Endothelial cell of umbilical vein (primary cell): ENCODE data around the gene METTL16. TPM values are rescaled to one million over a fixed set of nuclear protein-coding genes. Genes with fewer than 3 reads are reported as not detected.
A peak's percentile ranks its signal among the peaks of the same experiment; 100 is the strongest.

Experiments used
- BruUV-seq: library from RNA; stranded (reverse); fragments of 400-500 nt; replicated peaks from 2 replicates; lab custom pipeline; 2021; lab: Mats Ljungman, UMichigan
- CTCF ChIA-PET: fragments of 300-600, 350-600 bp; sonication (Branson Sonifier 250); formaldehyde crosslinking; loops from one replicate; lab custom pipeline; 2021; ENCODE audit warnings: antibody characterized with exemption, inconsistent platforms; lab: Charles Lee
- POLR2A ChIA-PET: fragments of 300-600, 350-600 bp; sonication (Branson Sonifier 250); formaldehyde crosslinking; loops from one replicate; lab custom pipeline; 2021; ENCODE audit warnings: antibody characterized with exemption, inconsistent platforms; lab: Charles Lee
- DNase-seq: peaks from one replicate; pipeline ENCODE4 v3.0.0-alpha.2; 2011; ENCODE audit warnings: low read depth, low spot score
- FAIRE-seq: peaks from 2 replicates; lab custom pipeline; 2011; peaks lifted over from hg19 to GRCh38; lab: Jason Lieb, UNC
- H2AFZ ChIP-seq: 2 replicates; pipeline ENCODE4 v1.6.0; 2012; ENCODE audit warnings: low read depth, low read length, control low read depth, inconsistent platforms
- H3K27ac ChIP-seq: 2 replicates; pipeline ENCODE4 v1.5.1; 2011; ENCODE audit warnings: low read depth, mild to moderate bottlenecking, control low read depth, low read length, moderate library complexity; ENCODE audit not compliant: insufficient read depth
- H3K27me3 ChIP-seq, 2 experiments: 2 replicates each; pipeline versions ENCODE4 v1.6.0 to v1.6.1; 2011; ENCODE audit warnings: low read length in 2 of 2, mixed read lengths in 1 of 2; ENCODE audit not compliant: control insufficient read depth in 2 of 2, insufficient read depth in 2 of 2
- H3K36me3 ChIP-seq, 2 experiments: 2 replicates in 1 of 2; 3 replicates in 1 of 2; pipeline ENCODE4 v1.5.1; 2011; ENCODE audit warnings: low read length in 2 of 2, mild to moderate bottlenecking in 1 of 2, moderate library complexity in 1 of 2; ENCODE audit not compliant: control insufficient read depth in 2 of 2, insufficient read depth in 2 of 2; ENCODE audit errors: extremely low read depth in 1 of 2
- H3K4me1 ChIP-seq: 3 replicates; pipeline ENCODE4 v1.5.1; 2011; ENCODE audit warnings: mild to moderate bottlenecking, low read length; ENCODE audit not compliant: control insufficient read depth, insufficient read depth; ENCODE audit errors: extremely low read depth
- H3K4me2 ChIP-seq: 2 replicates; pipeline ENCODE4 v1.6.1; 2011; ENCODE audit warnings: low read length, control low read depth, mixed read lengths; ENCODE audit not compliant: insufficient read depth
- H3K4me3 ChIP-seq, 3 experiments: fragments of 200-600 bp in 1 of 3; sonication (generic), shearing (Covaris generic) in 1 of 3; replicated peaks in 1 of 3; 2 replicates each; pipeline ENCODE4 v1.5.1; 2011 to 2016; ENCODE audit warnings: control low read depth in 3 of 3, low read length in 3 of 3, mild to moderate bottlenecking in 2 of 3, inconsistent platforms in 1 of 3, low read depth in 1 of 3, moderate library complexity in 1 of 3; ENCODE audit not compliant: insufficient read depth in 1 of 3
- H3K79me2 ChIP-seq: 2 replicates; pipeline ENCODE4 v1.6.0; 2012; ENCODE audit warnings: low read length, inconsistent platforms; ENCODE audit not compliant: control insufficient read depth, insufficient read depth
- H3K9ac ChIP-seq: replicated peaks from 2 replicates; pipeline ENCODE3; 2011; ENCODE audit warnings: low read length, control low read depth; ENCODE audit not compliant: insufficient read depth; ENCODE audit errors: extremely low read depth
- H3K9me1 ChIP-seq: replicated peaks from 3 replicates; pipeline ENCODE4 v1.6.0; 2011; ENCODE audit warnings: mild to moderate bottlenecking, low read length; ENCODE audit not compliant: control insufficient read depth, insufficient read depth; ENCODE audit errors: extremely low read depth
- H3K9me3 ChIP-seq: replicated peaks from 2 replicates; pipeline ENCODE4 v1.5.1; 2012; ENCODE audit warnings: low read length, inconsistent platforms; ENCODE audit not compliant: control insufficient read depth, insufficient read depth
- H4K20me1 ChIP-seq: replicated peaks from 2 replicates; pipeline ENCODE3; 2011; ENCODE audit warnings: mild to moderate bottlenecking, low read length; ENCODE audit not compliant: control insufficient read depth, insufficient read depth; ENCODE audit errors: extremely low read depth
- EZH2 ChIP-seq: IDR thresholded peaks from 2 replicates; pipeline ENCODE4 v1.6.1; 2012; ENCODE audit warnings: borderline replicate concordance, low read depth, mild to moderate bottlenecking, moderate library complexity, low read length, inconsistent platforms; ENCODE audit not compliant: severe bottlenecking
- FOS ChIP-seq: IDR thresholded peaks from 2 replicates; pipeline ENCODE4 v1.6.1; 2011; ENCODE audit warnings: mild to moderate bottlenecking, low read length, moderate library complexity, borderline replicate concordance; ENCODE audit not compliant: insufficient read depth
- GATA2 ChIP-seq: IDR thresholded peaks from 2 replicates; pipeline ENCODE4 v1.7.0; 2011; ENCODE audit warnings: low read depth, mild to moderate bottlenecking, moderate library complexity, mixed read lengths, low read length; ENCODE audit not compliant: insufficient read length, insufficient read depth
- JUN ChIP-seq: IDR thresholded peaks from 2 replicates; pipeline ENCODE4 v1.6.1; 2011; ENCODE audit warnings: borderline replicate concordance, low read depth; ENCODE audit not compliant: insufficient read length, insufficient read depth
- MYC ChIP-seq: IDR thresholded peaks from one replicate; pipeline ENCODE4 v1.6.1; 2011; ENCODE audit warnings: mild to moderate bottlenecking, low read depth, low read length
- POLR2A ChIP-seq: IDR thresholded peaks from 2 replicates; pipeline ENCODE4 v1.6.1; 2012; ENCODE audit warnings: low read depth, mild to moderate bottlenecking, control low read depth, low read length
- POLR2AphosphoS5 ChIP-seq: IDR thresholded peaks from 2 replicates; pipeline ENCODE4 v1.6.1; 2012; ENCODE audit warnings: low read depth, mild to moderate bottlenecking, control low read depth, low read length, moderate library complexity; ENCODE audit not compliant: insufficient read depth
- dilution Hi-C: fragments of 300-500 bp; cut with MboI; formaldehyde crosslinking; loops from one replicate; pipeline ENCODE4 v1.15.0; 2019; ENCODE audit warnings: low sequenced_read_pairs; ENCODE audit not compliant: extremely low pct_ligation_motif_present
- intact Hi-C: fragments of 100-400 bp; cut with micrococcal nuclease; formaldehyde crosslinking; loops from one replicate; pipeline ENCODE4 v1.10.0; 2022
- polyA plus RNA-seq, 4 experiments: library from polyadenylated mRNA; depleted of rRNA in 3 of 4; stranded (reverse) in 3 of 4; unstranded in 1 of 4; fragments of >200 nt; gene quantifications; 2 replicates each; pipeline versions ENCODE4 v1.2.1 to v1.2.3, GENCODE V29; 2011 to 2012; ENCODE audit warnings: missing spikeins in 1 of 4
- total RNA-seq: library from RNA; stranded (reverse); gene quantifications from 2 replicates; pipeline ENCODE4 v1.2.3, GENCODE V29; 2021
- TF ChIP-seq, protein P1 (sequence below), 2 donors: IDR thresholded peaks; 1 replicate in 1 of 2; 2 replicates in 1 of 2; pipeline ENCODE4 v1.5.1; 2011; ENCODE audit warnings: low read length in 2 of 2, mild to moderate bottlenecking in 2 of 2, moderate library complexity in 2 of 2, control low read depth in 1 of 2, inconsistent platforms in 1 of 2, low read depth in 1 of 2; ENCODE audit not compliant: insufficient read depth in 1 of 2; ENCODE audit errors: extremely low read depth in 1 of 2
- TF ChIP-seq, protein P2 (sequence below): IDR thresholded peaks from 2 replicates; pipeline ENCODE4 v1.6.1; 2011; ENCODE audit not compliant: insufficient read depth, insufficient read length

Gene METTL16
- total and polyA plus RNA-seq, 2 donors (not counting 3 experiments of a cell fraction or from before 2014, with no cell fraction given): 11.0 to 24.7 TPM

DNA sequence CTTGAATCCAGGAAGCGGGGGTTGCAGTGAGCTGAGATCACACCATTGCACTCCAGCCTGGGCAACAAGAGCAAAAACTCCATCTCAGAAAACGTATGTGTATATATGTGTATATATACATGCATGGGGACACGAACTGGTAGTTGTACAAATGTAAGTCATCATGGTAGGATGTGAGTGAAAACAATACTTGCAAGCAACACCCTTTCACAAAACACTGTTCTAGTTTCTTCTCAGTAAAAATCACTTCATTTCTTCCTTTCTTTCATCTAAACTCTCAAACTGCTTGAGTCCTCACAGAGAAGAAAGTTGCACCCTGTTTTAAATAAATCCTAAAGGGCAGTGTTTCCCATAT lies 51.8 kb downstream of the METTL16 start:
- Histone ChIP-seq H3K4me3 (no peak overlapping the region), H3K27me3 (no peaks in the 10 kb centered on the region), H3K4me2 (no peak overlapping the region), H3K36me3 (peaks cover 0 to 6% of the 10 kb centered on the region in 2 experiments), H3K9ac (no peak overlapping the region), H3K9me3 (no peaks in the 10 kb centered on the region), H3K79me2 (no peaks in the 10 kb centered on the region), H3K27ac (no peak overlapping the region), H3K9me1 (no peaks in the 10 kb centered on the region), H4K20me1 (no peaks in the 10 kb centered on the region), H3K4me1 (peaks cover 8% of the 10 kb centered on the region), H2AFZ (no peak overlapping the region)
- BruUV-seq: no TSS peak
- DNase-seq (no peak), FAIRE-seq (peak; percentile 44)
- dilution Hi-C loops: no loop called here
- TF ChIP-seq, protein P1, sequence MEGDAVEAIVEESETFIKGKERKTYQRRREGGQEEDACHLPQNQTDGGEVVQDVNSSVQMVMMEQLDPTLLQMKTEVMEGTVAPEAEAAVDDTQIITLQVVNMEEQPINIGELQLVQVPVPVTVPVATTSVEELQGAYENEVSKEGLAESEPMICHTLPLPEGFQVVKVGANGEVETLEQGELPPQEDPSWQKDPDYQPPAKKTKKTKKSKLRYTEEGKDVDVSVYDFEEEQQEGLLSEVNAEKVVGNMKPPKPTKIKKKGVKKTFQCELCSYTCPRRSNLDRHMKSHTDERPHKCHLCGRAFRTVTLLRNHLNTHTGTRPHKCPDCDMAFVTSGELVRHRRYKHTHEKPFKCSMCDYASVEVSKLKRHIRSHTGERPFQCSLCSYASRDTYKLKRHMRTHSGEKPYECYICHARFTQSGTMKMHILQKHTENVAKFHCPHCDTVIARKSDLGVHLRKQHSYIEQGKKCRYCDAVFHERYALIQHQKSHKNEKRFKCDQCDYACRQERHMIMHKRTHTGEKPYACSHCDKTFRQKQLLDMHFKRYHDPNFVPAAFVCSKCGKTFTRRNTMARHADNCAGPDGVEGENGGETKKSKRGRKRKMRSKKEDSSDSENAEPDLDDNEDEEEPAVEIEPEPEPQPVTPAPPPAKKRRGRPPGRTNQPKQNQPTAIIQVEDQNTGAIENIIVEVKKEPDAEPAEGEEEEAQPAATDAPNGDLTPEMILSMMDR (IDR thresholded peaks at IDR 0.05; ENCODE audit: extremely low read depth in 1 of 2, insufficient read depth in 1 of 2, low read depth in 1 of 2, low read length in 2 of 2): no peak
- TF ChIP-seq POLR2AphosphoS5: no peak
- TF ChIP-seq POLR2A: no peak
- TF ChIP-seq EZH2: no peak
- no peak for TF ChIP-seq MYC
- no peak for TF ChIP-seq FOS
- no peak for TF ChIP-seq JUN
- TF ChIP-seq, protein P2, sequence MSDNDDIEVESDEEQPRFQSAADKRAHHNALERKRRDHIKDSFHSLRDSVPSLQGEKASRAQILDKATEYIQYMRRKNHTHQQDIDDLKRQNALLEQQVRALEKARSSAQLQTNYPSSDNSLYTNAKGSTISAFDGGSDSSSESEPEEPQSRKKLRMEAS: no peak
- TF ChIP-seq GATA2: no peak
- intact Hi-C loops: no loop called here
- CTCF ChIA-PET: interaction anchor here (1.3 to 1.5 kb wide), 2 partner anchors 40 to 77 kb away, joined by 3 to 4 read pairs; no protein-coding TSS in a partner anchor
- POLR2A ChIA-PET: no interaction called here
